Frontal cortex (tissue), 4 donors: ENCODE results near the gene POC1B. TPM values are rescaled to one million over a fixed set of nuclear protein-coding genes. Genes with fewer than 3 reads are reported as not detected.

Experiments
- DNase-seq, 2 donors: peaks; one replicate each; pipeline ENCODE4 v3.0.0; 2012; ENCODE audit warnings: low spot score in 2 of 2
- FAIRE-seq: peaks from 2 replicates; lab custom pipeline; 2012; peaks lifted over from hg19 to GRCh38; lab: Jason Lieb, UNC
- total RNA-seq: library from RNA; depleted of rRNA; stranded (reverse); fragments of >200 nt; gene quantifications from one replicate; pipeline ENCODE4 v1.2.3, GENCODE V29; 2014
- donor health status: control.
- donor health status: control.
- donor health status: control.

Gene POC1B
- total RNA-seq, 1 donor from 2014 or later: 93.8 TPM

- FAIRE-seq (no peak), DNase-seq (no peak)
These were observed 96.3 kb downstream of the POC1B start for GRCh38 chr12:89429528-89429927.

DNA sequence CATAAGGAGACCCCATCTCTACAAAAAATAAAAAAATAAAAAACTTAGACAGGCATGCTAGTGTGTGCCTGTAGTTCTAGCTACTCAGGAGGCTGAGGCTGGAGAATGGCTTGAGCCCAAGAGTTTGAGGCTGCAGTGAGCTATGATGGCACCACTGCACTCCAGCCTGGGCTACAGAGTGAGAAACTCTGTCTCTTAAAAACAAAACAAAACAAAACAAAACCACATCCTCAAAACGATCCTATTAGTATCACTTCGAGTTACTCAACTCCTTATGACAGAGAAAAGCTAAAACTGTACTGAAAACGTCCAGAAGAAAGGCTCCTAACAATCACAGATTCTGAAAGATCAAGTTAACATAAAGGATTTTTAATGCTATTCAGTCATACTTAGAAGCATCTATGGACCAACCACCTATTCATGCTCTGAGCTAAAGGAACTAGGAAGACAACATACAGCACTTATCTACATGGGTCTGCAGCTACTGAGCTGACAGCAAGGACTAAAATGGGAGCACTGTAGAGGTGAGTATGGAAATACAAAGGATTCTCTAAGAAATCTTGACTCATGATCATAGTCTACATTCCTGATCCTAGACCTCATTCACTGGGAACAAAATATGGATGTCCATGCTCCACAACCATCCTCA is 98.2 kb downstream of the POC1B start:
- DNase-seq (no peak), FAIRE-seq (no peak)

DNA sequence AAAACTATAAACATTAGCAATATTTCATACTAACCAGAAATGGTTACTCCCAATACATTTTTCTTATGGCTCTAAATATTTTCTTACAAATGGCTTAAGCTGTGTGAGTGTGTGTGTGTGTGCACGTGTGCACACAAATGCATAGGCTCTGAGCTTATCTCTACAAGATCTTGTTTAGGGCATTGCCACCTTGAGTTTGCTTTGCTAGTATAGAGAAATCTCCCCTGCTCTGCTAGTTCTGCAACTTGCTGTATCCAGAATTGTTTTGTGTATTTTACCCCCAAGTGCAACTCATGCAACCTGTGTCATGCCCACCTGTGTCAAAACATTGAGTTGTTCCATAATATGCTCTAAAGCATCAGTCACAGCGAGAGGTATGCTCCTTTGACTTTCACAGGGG is 101.0 kb downstream of the POC1B start:
- DNase-seq (no peak), FAIRE-seq (no peak)

GRCh38 chr12:89424389-89424788 is 101.5 kb downstream of the POC1B start:
- no peak for DNase-seq
- no peak for FAIRE-seq

GRCh38 chr12:89421092-89421835 is 104.6 kb downstream of the POC1B start:
- no peak for FAIRE-seq
- DNase-seq: no peak

GRCh38 chr12:89418228-89418910 is 107.5 kb downstream of the POC1B start:
- no peak for DNase-seq
- FAIRE-seq: no peak

DNA sequence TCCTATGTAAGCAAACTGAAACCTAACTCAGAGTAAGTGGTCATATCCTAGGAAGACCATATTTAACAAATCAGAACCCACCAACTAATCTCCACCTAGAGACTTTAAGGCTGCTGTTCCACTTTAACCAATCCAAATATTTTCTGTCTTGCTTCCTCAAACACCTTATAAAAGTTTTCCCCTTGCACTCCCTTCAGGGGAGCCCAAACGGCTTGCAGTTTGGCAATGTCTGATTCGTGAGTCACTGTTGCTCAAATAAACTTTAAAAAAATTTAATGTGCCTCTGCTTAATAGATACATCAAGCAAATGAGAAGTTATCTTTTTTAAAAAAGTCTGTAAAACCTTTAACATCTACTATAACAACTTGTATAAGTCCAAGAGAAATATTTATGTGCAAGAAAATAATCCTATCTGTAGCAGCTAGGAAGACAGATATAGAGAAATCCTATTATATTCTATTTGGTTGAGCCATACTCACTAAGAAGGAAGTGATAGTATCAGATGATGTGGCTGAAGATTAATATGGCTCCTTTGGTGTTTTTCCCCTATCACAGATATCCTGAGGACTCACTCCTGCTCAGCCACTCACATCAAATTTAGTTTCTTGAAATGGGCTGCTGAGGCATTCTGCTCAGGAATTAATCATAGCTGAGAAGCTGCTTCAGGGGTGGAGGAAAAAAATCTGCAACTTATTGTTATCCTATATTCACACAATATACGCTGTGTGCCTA is 108.4 kb downstream of the POC1B start:
- DNase-seq: no peak
- FAIRE-seq: no peak

GRCh38 chr12:89416049-89416792 is 109.6 kb downstream of the POC1B start:
- no peak for FAIRE-seq

GRCh38 chr12:89414851-89415250 is 111.0 kb downstream of the POC1B start:
- DNase-seq: no peak
- FAIRE-seq: no peak

More at GRCh38 chr12:89416049-89416792, 109.6 kb downstream of the POC1B start:
- DNase-seq: no peak

GRCh38 chr12:89414322-89414721 is 111.5 kb downstream of the POC1B start:
- DNase-seq (no peak), FAIRE-seq (no peak)

GRCh38 chr12:89413234-89413633 is 112.6 kb downstream of the POC1B start:
- DNase-seq (no peak), FAIRE-seq (no peak)

DNA sequence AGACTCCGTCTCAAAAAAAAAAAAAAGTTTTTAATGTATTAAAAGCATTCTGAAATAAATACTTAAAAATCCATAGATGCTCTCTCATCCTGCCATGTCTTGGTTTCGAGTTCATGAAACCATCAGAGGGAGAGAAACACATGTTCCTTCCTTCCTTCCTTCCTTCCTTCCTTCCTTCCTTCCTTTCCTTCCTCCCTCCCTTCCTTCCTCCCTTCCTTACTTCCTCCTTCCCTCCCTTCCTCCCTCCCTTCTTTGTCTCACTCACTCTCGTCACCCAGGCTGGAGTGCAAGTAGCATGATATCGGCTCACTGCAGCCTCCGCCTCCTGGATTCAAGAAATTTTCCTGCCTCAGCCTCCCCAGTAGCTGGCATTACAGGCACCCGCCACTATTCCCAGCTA is 113.2 kb downstream of the POC1B start:
- DNase-seq: no peak
- no peak for FAIRE-seq

GRCh38 chr12:89411846-89412245 is 114.0 kb downstream of the POC1B start:
- FAIRE-seq (no peak), DNase-seq (no peak)

DNA sequence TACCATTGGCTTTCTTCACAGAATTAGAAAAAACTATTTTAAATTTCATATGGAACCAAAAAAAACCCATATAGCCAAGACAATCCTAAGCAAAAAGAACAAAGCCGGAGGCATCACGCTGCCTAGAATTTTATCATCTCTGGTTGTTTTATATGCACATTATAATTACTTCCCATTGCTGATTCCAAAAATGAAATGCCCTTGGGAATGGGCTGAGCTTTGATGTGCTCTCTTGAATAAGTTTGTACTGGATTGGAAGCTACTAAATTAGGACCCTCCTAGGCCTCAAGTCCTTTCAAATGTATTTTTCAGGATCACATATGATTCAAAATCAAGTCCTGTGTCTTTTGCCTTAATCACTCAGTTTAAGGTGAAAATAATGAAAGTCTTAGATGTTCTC is 114.6 kb downstream of the POC1B start:
- DNase-seq (no peak), FAIRE-seq (no peak)

- FAIRE-seq (no peak), DNase-seq (no peak)
These were observed 120.1 kb downstream of the POC1B start for GRCh38 chr12:89405626-89406345.

- DNase-seq (no peak), FAIRE-seq (no peak)
These were observed 124.3 kb downstream of the POC1B start for GRCh38 chr12:89401433-89402058.

- DNase-seq (no peak), FAIRE-seq (no peak)
These were observed 125.4 kb downstream of the POC1B start for GRCh38 chr12:89400415-89400814.

DNA sequence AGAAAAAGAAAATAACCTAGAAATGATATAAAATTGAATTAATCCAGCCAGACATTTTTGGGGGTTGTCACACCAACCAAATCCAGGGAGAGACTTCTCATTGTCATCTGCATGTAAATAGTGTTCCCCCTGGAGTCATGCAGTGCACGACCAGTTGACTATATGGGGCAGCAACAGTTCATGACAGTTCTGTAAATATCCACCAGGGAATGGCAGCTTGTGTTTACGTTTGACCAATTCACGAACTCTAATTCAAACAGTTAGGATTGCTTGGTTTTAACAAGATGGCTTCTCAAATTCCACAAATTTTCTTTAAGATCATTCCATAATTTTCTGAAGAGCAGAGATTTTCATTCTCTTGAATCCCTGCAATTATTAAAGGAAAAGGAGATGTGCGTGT is 130.1 kb downstream of the POC1B start:
- DNase-seq: no peak
- FAIRE-seq: no peak
